Measurements from ENCODE around the gene PHOSPHO1.

Gene PHOSPHO1

GRCh38 chr17:49218941-49219913 is 11.4 kb downstream of the PHOSPHO1 start:
- no peak for DNase-seq (ENCODE audit: low spot score)

- no peak for DNase-seq (ENCODE audit: low spot score)
These were observed 12.8 kb downstream of the PHOSPHO1 start for GRCh38 chr17:49217651-49218413.

- no peak for DNase-seq (ENCODE audit: low spot score)
These were observed 13.5 kb downstream of the PHOSPHO1 start for GRCh38 chr17:49216953-49217650.

GRCh38 chr17:49216482-49216881 is 14.1 kb downstream of the PHOSPHO1 start:
- no peak for DNase-seq (ENCODE audit: low spot score)

GRCh38 chr17:49214676-49215360 is 15.8 kb downstream of the PHOSPHO1 start:
- DNase-seq (ENCODE audit: low spot score): no peak

- DNase-seq (ENCODE audit: low spot score): no peak
These were observed 16.7 kb downstream of the PHOSPHO1 start for GRCh38 chr17:49213847-49214246.

- DNase-seq (ENCODE audit: low spot score): no peak
These were observed 17.2 kb downstream of the PHOSPHO1 start for GRCh38 chr17:49213399-49213798.

- DNase-seq (ENCODE audit: low spot score): peak; percentile 91
These were observed 20.2 kb downstream of the PHOSPHO1 start, which contains the start of the genes ABI3 and GNGT2 for GRCh38 chr17:49210158-49211029. ABI3 (plus strand) TSS chr17:49210707; CDS start chr17:49210725, 18 bp downstream. GNGT2 (minus strand) TSS chr17:49210574; CDS start chr17:49207422, 3,152 bp downstream.

GRCh38 chr17:49209061-49209571 is 21.5 kb downstream of the PHOSPHO1 start:
- no peak for DNase-seq (ENCODE audit: low spot score)

GRCh38 chr17:49204516-49204915 is 26.1 kb downstream of the PHOSPHO1 start:
- no peak for DNase-seq (ENCODE audit: low spot score)

GRCh38 chr17:49203796-49204195 is 26.8 kb downstream of the PHOSPHO1 start:
- DNase-seq (ENCODE audit: low spot score): no peak

GRCh38 chr17:49201481-49201927 is 29.1 kb downstream of the PHOSPHO1 start:
- peak; percentile 89 for DNase-seq (ENCODE audit: low spot score)

- no peak for DNase-seq (ENCODE audit: low spot score)
These were observed 30.0 kb downstream of the PHOSPHO1 start for GRCh38 chr17:49200423-49201083.

GRCh38 chr17:49198211-49198610 is 32.4 kb downstream of the PHOSPHO1 start:
- DNase-seq (ENCODE audit: low spot score): no peak

GRCh38 chr17:49197346-49197998 is 33.1 kb downstream of the PHOSPHO1 start:
- no peak for DNase-seq (ENCODE audit: low spot score)

- no peak for DNase-seq (ENCODE audit: low spot score)
These were observed 34.1 kb downstream of the PHOSPHO1 start for GRCh38 chr17:49196520-49196919.

- no peak for DNase-seq (ENCODE audit: low spot score)
These were observed 34.8 kb downstream of the PHOSPHO1 start for GRCh38 chr17:49195751-49196150.

- no peak for DNase-seq (ENCODE audit: low spot score)
These were observed 36.3 kb downstream of the PHOSPHO1 start for GRCh38 chr17:49194297-49194607.

All from kidney capillary endothelial cell (primary cell).